M059J (cell line): ENCODE results near the gene OTULINL. TPM values are rescaled to one million over a fixed set of nuclear protein-coding genes. Genes with fewer than 3 reads are reported as not detected.

Source experiments
- DNase-seq: peaks from one replicate; pipeline ENCODE4 v3.0.0-alpha.2; 2012; ENCODE audit warnings: low read depth
- total RNA-seq: library from RNA; depleted of rRNA; stranded (reverse); fragments of >200 nt; shearing (Covaris generic); gene quantifications from 2 replicates; pipeline ENCODE4 v1.2.3, GENCODE V29; 2014

OTULINL gene
- total RNA-seq, 1 experiment from 2014 or later, result 24.7 TPM

GRCh38 chr5:14577079-14577725 is 4.4 kb upstream of the OTULINL start:
- no peak for DNase-seq

GRCh38 chr5:14577971-14578370 is 3.6 kb upstream of the OTULINL start:
- no peak for DNase-seq

- DNase-seq, result peak; percentile 37
Measured at GRCh38 chr5:14579246-14579645, 2.3 kb upstream of the OTULINL start.

GRCh38 chr5:14579731-14580397 is 1.7 kb upstream of the OTULINL start:
- no peak for DNase-seq

DNA sequence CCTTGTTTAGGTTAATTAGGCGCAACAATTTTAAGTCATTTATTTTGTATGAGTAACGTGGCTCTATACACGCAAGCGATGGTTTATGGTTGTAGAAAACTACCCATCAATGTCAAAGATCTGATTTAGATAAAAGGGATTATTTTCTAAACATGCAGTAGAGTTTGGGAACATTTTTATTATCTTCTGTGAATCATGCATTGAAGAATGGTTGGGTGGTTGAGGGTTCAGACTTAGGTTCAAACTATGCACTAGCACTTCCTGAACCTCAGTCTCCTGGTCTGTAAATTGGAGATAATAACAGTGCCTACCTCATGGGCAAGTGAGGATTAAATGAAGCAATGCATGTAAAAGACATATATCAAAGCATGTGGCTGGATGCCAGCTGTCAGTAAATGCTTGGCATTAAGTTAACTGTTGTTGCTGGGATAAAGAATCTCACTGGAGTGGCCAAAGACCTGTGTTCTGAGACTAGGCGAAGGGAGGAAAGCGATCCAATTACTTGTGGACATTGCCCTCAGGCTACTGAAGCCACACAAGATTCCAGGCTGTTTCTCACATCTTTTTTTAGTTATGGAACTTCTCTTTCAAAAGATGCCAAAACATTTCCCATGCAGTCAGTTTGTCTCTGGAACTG is 1.1 kb upstream of the OTULINL start:
- DNase-seq, result peak; percentile 97

DNA sequence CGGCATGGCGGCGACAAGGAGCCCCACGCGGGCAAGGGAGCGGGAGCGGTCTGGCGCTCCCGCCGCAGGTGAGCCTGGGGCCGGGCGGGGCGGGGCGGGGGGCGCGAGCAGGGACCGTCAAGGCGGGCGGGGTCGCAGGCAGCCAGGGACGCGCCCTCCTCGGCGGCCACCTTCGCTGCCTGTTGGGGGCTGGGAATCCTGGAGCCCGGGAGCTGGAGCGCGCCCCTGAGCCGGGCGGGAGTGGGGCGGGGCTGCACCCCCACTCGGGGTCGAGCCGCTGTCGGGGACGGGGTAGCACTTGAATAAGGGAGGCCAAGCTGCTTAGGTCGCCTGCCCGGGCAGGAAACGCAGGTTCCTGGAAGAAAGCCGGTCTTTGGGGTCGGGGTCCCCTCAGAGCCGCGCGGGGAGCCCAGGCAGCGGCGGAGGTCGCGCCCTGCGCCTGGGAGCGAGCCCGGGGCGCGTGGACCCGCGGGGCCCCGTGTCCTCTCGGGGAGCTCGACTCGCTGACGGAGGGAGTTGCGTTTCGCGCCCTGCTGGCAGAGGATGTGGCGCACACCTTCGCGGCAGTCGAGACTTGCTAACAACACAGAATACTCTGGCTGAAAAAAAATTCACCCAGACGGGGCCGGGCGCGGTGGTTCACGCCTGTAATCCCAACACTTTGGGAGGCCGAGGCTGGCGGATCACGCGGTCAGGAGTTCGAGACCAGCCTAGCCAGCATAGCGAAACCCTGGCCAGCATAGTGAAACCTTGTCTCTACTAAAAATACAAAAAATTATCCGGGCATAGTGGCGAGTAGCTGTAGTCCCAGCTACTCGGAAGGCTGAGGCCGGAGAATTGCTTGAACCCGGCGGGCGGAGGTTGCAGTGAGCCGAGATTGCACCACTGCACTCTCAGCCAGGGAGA is 552 bp downstream of the OTULINL start:
- peak; percentile 65 for DNase-seq

- no peak for DNase-seq
Measured at GRCh38 chr5:14582797-14583137, 1.2 kb downstream of the OTULINL start.

- DNase-seq, result no peak
Measured at GRCh38 chr5:14584848-14585247, 3.3 kb downstream of the OTULINL start.

DNA sequence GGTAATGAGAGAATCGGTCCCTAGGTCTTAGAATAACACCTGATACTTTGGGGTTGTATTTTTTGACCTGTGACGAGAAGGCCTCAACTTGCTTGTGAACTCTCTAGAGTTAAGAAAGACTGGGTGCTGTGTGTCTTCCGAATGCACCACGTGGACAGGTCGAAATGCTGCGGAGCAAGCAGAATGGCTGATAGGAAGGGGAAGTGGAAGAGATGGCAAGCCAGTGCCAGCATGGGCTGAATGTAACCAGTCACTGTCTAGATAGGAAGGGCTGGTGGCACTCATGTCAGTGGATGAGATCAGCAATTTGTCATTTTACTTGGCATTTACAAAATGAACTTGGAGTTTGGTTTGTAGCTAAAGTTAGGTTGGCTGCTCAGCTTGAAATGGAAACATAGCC is 5.6 kb downstream of the OTULINL start:
- no peak for DNase-seq

GRCh38 chr5:14588145-14588544 is 6.6 kb downstream of the OTULINL start:
- no peak for DNase-seq

GRCh38 chr5:14588758-14589543 is 7.4 kb downstream of the OTULINL start:
- no peak for DNase-seq

GRCh38 chr5:14590949-14591348 is 9.4 kb downstream of the OTULINL start:
- peak; percentile 88 for DNase-seq

GRCh38 chr5:14591548-14591947 is 10.0 kb downstream of the OTULINL start:
- DNase-seq, result peak; percentile 81

DNA sequence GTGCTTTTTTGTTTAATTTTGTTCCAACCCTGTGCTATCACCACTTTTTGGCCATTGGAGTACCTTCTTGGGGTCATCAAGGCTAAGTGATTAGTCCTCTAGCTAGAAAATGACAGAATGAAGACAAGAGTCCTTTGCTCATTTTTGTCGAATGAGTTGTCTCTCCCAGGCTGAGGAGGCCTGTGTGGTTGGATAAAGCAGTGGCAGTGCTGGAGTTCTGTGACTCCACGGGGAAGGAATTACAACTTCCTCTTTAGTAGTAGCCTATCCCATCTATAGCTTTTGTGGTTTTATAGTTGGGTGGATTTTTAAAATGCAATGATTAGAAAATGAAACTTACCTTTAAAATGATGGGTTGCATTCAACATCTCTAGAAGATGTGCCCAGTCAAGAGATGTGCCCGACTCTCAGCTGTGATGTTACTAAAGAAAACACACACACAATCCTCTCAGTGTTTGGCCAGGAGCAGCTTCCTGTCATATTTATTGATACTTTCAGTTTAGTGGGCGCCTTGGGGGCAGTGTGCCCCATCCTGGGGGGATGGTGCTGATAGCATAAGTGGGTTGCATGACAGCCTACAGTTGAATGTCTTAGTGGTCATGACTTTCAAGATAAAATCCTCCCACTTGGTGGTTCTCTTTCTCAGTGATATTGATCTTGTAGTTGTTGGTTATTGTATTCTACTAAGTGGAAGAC is 11.9 kb downstream of the OTULINL start:
- DNase-seq, result peak; percentile 84

GRCh38 chr5:14594378-14595074 is 12.9 kb downstream of the OTULINL start:
- no peak for DNase-seq

- no peak for DNase-seq
Measured at GRCh38 chr5:14595189-14595588, 13.6 kb downstream of the OTULINL start.

GRCh38 chr5:14595891-14596290 is 14.3 kb downstream of the OTULINL start:
- no peak for DNase-seq

GRCh38 chr5:14597080-14597479 is 15.5 kb downstream of the OTULINL start:
- DNase-seq, result no peak

DNA sequence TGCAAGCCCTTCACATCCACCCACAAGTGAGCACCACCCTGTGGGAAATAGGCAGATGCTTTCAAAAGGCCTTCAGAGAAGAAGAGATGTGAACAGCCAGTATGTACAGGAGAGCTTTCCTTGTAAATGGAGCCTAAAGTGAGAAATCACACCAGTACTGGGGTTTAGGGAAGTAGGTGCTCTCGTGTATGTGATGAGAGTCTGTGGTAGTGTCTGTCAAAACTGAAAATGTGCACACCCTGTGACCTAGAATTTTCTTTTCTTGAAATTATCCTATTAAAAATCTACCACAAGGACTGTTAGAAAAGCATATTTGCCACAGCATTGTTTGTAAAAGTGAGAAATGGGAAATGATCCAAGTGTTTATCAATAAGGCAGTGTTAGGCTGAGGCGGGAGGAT is 16.6 kb downstream of the OTULINL start:
- DNase-seq, result no peak

DNA sequence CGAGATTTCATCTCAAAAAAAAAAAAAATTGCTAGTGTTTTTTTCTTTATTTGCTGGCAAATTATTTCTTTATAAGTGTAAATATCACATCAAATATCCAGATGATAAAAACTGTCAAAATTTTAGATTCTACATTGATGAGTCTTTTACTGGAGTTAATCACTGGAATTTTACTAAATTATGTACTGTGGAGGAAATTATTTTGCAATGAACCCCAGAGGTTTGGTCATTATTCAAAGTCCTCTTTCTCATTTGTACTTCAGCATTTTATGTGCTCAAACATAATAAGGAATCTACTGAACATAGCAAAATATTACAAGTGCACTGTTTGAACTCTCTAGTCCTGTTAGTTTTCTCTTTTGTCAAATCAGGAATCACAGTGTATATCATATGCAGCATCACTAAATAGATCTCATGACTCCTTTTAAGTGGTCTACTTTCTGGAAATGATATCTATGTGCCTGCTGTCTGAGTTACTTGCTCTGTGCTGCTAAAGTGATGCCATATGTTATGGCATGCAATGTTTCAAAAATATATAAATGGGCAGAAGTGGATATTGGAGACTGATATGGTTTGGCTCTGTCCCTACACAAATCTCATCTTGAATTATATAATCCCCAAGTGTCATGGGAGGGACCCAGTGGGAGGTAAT is 18.0 kb downstream of the OTULINL start:
- DNase-seq, result no peak
